ENCODE results near the gene KRTAP10-7.

- TF ChIP-seq CTCF (conservative IDR thresholded peaks at IDR 0.05; ENCODE audit: low read length), result no peak
- TF ChIP-seq EZH2phosphoT487 (IDR thresholded peaks at IDR 0.05; ENCODE audit: borderline replicate concordance, low read depth, low read length), result no peak
These were observed 38.9 kb downstream of the KRTAP10-7 start for GRCh38 chr21:44639331-44639655.
